MV-4-11 (cell line): ENCODE results near the gene STRN4.
"Not testable (repeated sequence)": the region's sequence is repeated elsewhere in the genome, so short reads cannot be mapped to it uniquely, and the experiment has no call there.

ENCODE experiments used
- DNase-seq: peaks from one replicate; lab custom pipeline; 2025; lab: John Stamatoyannopoulos, UW

The STRN4 gene

DNA sequence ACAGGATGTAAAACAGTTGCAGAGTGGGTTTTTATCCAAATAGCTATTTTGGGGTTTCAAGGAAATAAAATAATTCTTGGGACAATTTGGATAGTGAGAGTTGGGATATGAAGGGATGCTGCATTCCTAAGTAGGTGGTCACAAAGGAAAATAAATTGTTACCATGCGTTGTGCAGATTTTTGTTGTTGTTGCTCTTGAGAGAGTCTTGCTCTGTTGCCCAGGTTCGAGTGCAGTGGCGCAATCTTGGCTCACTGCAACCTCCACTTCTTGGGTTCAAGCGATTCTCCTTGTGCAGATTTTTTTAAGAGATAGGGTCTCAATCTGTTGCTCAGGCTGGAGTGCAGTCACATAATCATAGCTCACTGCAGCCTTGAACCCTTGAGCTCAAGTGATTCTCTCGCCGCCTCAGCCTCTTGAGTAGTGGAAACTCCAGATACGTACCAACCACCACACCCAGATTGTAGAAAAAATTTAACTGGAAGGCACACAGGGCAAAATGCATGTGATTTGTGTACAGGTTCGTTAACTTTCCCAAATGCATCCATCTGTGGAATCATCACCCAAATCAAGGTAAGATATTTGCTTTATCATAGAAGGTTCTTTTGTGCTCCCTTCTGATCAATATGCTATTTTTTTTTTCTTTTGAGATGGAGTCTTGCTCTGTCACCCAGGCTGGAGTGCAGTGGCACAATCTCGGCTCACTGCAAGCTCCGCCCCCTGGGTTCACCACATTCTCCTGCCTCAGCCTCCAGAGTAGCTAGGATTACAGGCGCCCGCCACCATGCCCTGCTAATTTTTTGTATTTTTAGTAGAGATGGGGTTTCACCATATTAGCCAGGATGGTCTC, 26.1 kb upstream of the STRN4 start:
- peak; percentile 32 for DNase-seq

DNA sequence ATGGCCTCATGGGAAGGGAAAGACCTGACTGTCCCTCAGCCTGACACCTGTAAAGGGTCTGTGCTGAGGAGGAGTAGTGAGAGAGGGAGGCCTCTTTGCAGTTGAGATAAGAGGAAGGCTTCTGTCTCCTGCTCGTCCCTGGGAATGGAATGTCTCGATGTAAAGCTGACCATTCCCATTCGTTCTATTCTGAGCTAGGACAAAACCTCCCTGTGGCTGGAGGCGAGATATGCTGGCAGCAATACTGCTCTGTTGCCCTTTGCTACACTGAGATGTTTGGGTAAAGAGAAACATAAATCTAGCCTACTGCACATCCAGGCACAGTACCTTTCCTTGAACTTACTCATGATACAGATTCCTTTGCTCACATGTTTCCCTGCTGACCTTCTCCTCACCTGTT, 22.5 kb upstream of the STRN4 start:
- not testable (repeated sequence) for DNase-seq

DNA sequence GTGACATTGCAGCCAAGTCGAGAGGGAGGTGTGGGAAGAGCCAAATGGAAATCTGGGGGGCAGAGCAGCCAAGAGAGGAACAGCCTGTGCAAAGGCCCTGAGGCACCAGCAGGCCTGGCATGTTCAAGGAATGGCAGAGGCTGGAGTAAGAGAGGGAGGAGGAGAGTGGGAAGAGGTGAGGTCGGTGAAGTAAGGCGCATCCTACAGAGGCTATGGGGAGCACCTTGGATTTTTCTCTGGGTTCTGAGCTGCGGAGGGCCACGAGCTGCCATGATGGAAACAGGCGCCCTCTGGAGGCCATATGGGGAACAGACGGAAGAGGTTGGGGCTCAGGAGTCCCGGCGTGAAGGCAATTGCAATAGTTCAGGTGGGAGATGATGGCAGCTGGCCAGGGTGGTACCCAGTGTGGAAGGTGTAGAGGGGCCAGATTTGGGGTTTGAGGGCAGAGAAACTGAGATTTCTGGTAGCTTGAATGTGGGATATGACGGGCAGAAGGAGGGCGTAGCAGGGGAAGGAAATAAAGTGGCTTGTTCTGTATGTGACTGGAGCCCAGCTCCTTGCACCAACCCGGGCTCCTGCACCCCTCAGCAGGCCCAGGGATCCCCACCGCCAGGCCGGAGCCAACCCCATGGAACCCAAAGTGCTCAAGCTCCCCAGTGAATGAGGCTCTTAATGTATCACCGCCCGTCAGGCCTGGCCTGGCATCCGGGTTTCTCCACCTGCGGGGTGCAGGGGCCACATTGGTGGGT, 20.5 kb upstream of the STRN4 start:
- peak; percentile 40 for DNase-seq

DNA sequence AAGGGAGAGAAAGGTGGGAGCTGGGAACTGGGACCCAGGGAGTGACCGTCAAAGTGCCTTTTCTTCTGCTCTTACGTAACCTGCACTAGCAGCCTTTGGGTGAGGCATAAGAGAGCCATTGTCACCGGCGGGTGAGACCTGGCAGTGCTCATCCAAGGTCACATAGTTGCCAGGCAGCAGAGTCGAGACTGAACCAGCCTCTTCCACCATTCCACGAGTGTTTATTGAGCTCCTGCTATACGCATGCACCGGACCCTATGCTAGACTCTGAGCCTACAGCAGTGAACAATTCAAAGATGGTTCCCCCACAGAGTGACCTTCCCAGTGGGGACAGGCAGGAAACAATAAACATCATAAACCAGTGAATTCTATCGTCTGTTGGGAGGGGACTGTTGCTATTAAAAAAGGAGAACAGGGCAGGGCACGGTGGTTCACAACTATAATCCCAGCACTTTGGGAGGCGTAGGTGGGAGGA, 18.6 kb upstream of the STRN4 start:
- DNase-seq = peak; percentile 41

DNA sequence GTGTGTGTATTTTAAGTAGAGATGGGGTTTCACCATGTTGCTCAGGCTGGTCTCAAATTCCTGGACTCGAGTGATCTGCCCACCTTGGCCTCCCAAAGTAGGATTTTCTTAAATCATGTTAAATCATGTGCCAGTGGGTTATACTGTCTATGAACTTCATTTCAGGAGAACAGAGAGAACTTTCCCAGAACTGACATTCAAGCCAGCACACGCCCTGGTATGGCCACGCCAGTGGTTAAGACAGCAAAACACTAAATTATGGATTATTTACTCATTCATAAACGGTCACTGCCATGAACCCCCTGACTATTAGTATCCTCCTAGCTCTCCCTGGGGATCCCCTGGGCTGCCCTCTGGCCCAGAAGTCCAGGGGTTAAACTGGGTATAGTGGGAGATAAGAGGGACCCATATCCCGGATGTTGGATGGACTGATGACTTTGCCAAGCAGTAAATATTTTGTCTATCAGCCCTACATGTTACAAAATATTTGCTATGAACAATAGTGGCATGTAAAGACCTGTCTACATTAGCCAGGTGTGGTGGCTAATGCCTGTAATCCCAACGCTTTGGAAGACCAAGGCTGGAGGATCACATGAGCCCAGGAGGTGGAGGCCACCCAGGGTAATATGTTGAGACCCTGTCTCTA, 16.1 kb upstream of the STRN4 start:
- DNase-seq = no peak

DNA sequence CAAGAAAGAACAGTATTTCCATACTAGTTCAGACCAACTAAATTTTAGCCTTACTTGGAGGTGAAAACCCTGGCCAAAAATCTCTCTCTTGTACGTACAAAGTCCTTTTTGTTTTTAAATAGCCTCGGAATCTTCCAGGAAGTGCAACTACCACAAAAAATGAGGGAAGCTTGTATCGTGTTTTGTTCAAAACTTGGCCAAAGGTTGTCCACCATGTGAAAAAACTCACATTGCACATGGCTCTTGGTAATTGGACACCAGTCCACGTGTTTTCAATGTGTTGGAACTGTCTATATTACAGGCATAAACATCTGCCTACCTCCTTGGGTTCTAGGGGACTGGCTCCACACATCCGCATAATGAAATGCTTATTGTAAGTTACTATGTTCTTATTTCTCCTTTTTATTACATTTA, 15.2 kb upstream of the STRN4 start:
- no peak for DNase-seq

DNA sequence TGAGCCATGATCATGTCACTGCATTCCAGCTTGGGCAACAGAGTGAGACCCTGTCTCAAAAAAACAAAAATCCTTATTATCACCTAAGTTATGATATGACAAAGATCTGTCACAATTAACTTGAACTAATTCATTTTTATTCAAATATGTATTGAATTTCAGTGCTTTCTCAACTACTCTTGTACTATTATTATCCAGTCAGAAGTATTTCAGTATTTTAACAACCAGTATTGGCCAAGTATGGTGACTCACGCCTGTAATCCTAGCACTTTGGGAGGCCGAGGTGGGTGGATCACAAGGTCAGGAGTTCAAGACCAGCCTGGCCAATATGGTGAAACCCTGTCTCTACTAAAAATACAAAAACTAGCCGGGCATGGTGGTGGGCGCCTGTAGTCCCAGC, 14.6 kb upstream of the STRN4 start:
- peak; percentile 59 for DNase-seq

DNA sequence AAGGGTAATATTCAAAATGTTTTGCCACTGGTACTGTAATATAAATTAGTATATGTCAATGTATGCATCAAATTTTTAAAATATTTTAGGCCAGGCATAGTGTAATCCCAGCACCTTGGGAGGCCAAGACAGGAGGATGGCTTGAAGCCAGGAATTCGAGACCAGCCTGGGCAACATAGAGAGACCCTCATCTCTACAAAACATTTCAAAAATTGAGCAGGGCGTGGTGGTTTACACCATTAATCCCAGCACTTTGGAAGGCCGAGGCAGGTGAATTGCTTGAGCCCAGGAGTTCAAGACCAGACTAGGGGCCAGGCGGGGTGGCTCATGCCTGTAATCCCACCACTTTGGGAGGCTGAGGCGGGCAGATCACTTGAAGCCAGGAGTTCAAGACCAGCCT, 14.1 kb upstream of the STRN4 start:
- no peak for DNase-seq

DNA sequence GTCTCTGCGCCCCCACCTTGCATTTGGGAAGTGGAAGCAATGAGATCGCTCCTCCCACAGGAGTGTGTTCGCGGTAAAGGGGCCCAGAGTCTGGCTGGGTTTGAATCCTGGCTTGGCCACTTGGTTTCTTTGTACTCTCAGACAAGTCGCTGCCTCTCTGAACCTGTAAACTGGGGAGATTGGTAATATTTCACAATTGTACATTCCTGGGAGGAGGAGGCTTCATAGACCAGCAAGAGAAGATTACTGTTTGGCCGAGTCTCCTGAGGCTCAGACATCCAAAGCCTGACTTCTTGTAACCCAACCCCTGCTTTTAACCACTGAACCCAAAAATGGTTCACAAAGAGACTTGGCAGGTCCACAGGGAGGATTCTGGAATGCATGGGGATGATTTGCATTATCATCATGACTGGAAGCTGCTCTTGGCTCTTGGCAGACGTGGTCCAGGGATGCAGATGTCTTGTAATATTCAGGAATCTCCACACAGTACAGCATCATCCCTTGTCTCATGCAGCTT, 13.6 kb upstream of the STRN4 start:
- DNase-seq = peak; percentile 57

DNA sequence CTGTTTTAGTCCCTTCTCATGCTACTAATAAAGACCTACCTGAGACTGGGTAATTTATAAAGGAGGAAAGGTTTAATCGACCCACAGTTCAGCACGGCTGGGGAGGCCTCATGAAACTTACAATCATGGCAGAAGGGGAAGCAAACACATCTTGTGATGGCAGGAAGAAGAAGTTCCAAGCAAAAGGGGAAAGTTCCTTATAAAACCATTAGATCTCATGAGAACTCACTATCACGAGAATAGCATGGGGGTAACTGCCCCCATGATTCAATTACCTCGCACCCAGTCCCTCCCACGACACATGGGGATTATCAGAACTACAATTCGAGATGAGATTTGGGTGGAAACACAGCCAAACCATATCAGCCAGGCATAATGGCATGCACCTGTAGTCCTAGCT, 13.0 kb upstream of the STRN4 start:
- peak; percentile 58 for DNase-seq

DNA sequence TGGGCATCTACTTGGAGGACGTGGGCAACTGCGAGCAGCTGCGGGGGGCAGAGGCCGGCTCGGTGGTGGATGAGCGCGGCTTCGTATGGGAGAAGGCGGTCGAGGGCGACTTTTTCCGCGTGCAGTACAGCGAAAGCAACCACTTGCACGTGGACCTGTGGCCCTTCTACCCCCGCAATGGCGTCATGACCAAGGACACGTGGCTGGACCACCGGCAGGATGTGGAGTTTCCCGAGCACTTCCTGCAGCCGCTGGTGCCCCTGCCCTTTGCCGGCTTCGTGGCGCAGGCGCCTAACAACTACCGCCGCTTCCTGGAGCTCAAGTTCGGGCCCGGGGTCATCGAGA, 10.3 kb upstream of the STRN4 start:
- no peak for DNase-seq

DNA sequence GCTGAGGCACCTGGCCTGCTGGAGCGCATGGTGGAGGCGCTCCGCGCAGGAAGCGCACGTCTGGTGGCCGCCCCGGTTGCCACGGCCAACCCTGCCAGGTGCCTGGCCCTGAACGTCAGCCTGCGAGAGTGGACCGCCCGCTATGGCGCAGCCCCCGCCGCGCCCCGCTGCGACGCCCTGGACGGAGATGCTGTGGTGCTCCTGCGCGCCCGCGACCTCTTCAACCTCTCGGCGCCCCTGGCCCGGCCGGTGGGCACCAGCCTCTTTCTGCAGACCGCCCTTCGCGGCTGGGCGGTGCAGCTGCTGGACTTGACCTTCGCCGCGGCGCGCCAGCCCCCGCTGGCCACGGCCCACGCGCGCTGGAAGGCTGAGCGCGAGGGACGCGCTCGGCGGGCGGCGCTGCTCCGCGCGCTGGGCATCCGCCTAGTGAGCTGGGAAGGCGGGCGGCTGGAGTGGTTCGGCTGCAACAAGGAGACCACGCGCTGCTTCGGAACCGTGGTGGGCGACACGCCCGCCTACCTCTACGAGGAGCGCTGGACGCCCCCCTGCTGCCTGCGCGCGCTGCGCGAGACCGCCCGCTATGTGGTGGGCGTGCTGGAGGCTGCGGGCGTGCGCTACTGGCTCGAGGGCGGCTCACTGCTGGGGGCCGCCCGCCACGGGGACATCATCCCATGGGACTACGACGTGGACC, 9.7 kb upstream of the STRN4 start:
- no peak for DNase-seq

DNA sequence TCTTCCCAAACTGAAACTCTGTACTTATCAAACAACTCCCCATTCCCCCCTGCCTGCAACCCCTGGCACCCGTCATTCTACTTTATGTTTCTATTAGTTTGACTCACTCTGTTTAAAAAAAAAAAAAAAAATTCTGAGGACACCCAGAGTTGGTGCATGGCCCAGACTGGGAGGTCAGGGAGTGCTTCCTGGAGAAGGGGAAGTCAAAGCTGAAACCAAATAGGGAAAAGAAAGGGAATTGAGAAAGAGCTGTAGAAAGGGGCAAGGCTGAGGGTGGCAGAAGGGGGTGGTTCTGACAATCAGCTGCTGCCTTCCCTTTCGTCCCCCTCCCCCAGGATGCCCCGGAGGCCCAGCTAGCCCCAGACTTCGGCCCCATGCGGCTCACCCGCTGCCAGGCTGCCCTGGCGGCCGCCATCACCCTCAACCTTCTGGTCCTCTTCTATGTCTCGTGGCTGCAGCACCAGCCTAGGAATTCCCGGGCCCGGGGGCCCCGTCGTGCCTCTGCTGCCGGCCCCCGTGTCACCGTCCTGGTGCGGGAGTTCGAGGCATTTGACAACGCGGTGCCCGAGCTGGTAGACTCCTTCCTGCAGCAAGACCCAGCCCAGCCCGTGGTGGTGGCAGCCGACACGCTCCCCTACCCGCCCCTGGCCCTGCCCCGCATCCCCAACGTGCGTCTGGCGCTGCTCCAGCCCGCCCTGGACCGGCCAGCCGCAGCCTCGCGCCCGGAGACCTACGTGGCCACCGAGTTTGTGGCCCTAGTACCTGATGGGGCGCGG, 9.0 kb upstream of the STRN4 start:
- DNase-seq = peak; percentile 91

DNA sequence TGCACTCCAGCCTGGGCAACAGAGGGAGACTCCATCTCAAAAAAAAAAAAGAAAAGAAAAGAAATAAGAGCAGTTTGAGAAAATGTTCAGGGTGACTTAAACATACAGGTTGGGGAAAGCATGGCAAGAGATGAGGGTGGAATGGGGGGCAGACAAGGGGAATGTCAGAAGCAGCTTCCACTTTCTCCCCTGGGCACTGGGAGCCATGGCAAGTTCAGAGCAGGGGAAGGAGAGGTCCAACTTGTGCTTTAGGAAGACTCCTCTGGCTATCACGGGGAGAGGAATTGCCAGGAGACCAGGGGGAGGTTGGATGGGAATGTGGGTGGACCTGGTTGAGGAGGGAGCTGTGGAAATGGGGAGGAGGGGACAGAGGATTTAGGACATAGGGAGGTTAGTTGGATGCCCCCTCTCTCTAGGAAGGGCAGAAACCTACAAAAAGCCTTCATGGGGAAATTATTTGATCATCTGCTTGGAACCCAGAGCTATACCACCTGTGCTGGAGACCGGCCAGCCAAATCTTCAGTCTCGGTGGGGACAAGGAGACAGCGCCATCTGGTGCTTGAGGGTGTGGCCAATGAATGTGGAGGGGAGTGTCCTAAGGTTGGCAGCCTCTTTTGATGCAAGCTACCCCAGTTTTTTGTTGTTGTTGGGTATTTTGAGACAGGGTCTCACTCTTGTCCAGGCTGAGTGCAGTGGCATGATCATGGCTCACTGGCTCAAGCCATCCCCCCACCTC, 7.3 kb upstream of the STRN4 start:
- DNase-seq = peak; percentile 65

DNA sequence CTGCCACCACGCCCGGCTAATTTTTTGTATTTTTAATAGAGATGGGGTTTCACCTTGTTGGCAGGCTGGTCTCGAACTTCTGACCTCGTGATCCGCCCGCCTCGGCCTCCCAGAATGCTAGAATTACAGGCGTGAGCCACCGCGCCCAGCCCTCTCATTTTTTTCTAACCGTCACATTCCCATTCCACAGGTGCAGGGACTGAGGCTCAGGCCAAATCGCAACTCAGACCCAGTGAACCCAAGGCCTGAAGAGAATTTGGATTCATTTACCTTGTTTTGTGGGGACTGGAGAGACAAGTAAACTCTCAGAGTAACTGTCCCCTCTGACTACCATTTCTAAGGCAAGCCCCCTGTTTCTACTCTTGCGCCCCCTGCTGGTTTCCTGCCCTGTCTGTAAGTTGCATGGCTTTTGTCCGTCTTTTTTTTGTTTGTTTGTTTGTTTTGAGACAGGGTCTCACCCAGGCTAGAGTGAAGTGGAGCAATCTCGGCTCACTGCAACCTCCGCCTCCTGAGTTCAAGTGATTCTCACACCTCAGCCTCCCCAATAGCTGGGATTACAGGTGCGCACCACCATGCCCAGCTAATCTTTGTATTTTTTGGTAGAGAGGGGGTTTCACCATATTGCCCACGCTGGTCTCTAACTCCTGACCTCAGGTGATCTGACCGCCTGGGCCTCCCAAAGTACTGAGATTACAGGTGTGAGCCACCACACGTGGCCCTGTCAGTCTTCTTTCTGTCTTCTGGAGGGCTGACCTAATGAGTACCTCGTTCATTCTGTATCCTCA, 2.3 kb upstream of the STRN4 start:
- peak; percentile 62 for DNase-seq

DNA sequence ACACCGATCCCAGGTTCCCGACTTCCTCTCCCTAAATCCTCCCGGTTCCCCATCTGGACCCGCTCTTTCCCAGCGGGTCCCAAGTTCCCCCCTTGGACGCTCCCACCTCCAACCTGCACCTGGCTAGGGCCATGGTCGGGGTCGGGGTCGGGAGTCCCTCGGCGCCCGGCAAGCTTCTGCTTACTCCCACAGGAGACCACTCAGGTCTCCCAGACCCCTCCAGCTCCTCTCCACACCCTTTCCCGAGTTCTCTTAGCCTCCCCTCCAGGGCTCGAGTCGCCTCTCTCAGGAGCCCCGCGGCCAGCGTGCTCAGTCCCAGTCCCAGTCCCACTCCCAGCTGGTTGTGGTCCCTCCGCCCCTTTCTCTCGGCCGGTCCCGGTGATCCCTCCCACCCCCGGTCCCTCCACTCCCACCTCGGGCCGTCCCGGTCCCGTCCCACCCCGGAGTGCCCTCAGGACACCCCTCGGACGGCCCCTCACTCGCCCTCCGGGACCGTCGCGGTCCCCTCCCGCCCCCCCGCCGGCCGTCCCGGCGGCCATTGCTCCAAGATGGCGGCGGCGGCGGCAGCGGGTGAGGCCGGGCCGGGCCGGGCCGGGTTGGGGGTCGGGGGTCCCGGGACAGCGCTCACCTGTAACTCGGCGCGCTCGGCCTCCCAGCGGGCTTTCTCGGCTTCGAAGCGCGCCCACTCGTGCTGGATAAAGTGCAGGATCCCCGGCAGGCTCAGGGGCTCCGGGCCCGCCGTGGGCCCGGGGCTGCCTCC, 549 bp downstream of the STRN4 start, which contains the start of gene FKRP:
Gene FKRP (plus strand): TSS at position 537 of the 760 bp plus-strand sequence. CDS start 9,394 bp downstream, outside the sequence.
- DNase-seq = no peak

DNA sequence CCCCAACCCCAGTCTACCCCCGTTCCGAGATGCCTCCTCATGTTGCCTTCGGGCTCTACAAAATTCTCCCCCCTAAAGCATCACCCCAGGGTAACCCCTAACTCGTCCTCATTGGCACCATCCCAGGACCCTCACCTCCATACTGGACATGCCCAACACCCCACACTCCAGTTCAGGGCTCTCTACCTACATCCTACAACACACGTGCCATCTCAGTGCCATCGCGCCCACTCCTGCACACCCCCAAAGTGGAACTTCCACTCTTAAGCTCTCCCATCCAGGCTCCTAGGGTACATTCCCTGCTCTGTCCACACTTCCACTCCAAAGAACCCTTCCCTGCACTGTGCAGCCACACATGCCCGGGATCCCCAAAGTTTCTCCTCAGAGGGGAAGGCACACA, 1.2 kb downstream of the STRN4 start:
- no peak for DNase-seq

DNA sequence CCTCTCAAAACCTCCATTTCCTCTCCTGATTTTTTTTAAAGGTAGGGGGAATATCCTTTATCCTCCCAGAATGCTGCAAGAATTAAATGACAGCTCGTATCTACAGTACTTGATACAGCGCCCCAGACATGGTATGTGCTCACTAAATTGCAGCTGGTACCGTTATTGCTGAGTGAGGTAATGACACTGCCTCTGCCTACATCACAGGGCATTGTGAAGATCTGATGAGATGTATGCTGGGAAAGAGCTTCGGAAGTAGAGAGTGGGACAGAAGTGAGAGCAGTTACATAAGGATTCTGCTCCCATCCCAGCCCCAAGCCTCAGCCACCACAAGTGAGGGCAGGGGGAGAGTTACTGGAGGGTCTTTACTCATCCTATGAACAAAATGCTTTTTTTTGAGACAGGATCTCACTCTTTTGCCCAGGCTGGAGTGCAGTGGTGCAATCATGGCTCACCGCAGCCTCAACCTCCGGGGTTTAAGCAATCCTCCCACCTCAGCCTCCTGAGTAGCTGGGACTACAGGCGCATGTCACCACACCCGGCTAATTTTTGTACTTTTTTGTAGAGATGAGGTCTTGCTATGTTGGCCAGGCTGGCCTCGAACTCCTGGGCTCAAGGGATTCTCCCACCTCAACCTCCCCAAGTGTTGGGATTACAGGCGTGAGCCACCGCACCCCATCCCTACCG, 2.1 kb downstream of the STRN4 start:
- DNase-seq = no peak
